K562 (cell line): ENCODE results near the gene RASGRP1. TPM values are rescaled to one million over a fixed set of nuclear protein-coding genes. Genes with fewer than 3 reads are reported as not detected.
A peak's percentile ranks its signal among the peaks of the same experiment; 100 is the strongest.

Source experiments
- ATAC-seq: fragments of 200-7000 bp; cut with Tn5 transposase; 3 replicates; pipeline ENCODE4 v1.9.1; 2020; ENCODE audit warnings: moderate library complexity
- BruUV-seq: library from RNA; stranded (reverse); fragments of 400-500 nt; replicated peaks from 2 replicates; lab custom pipeline; 2021; lab: Mats Ljungman, UMichigan
- CTCF ChIA-PET: fragments of 300-600 bp; formaldehyde crosslinking; extraction: SDS; loops from one replicate; lab custom pipeline; 2021; ENCODE audit warnings: low intra/inter-chr PET ratio; lab: Yijun Ruan, JAX
- POLR2A ChIA-PET: fragments of 300-600, 350-650 bp; sonication (Branson Sonifier 250); formaldehyde crosslinking; extraction: SDS; loops from one replicate; lab custom pipeline; 2021; ENCODE audit warnings: antibody characterized with exemption, inconsistent platforms; lab: Yijun Ruan, JAX
- DNase-seq, 4 experiments: peaks; one replicate each; pipeline versions ENCODE4 v3.0.0 to v3.0.0-alpha.2; 2011 to 2018; ENCODE audit warnings: low spot score in 3 of 4, mixed read lengths in 3 of 4; ENCODE audit errors: extremely low read depth in 1 of 4
- FAIRE-seq: peaks from 2 replicates; lab custom pipeline; 2011; peaks lifted over from hg19 to GRCh38; lab: Jason Lieb, UNC
- H2AFZ ChIP-seq: 2 replicates; pipeline ENCODE4 v1.6.0; 2011; ENCODE audit warnings: low read depth, low read length, control low read depth, inconsistent platforms
- H3K27ac ChIP-seq: fragments of 200-600 bp; 3 replicates; pipeline ENCODE4 v1.8.0; 2011; ENCODE audit warnings: low read depth, mild to moderate bottlenecking, control low read depth, inconsistent platforms, low read length, moderate library complexity, mixed read lengths; ENCODE audit errors: extremely low read depth
- H3K27me3 ChIP-seq, 2 experiments: fragments of 300-600 bp in 1 of 2; 2 replicates in 1 of 2; 3 replicates in 1 of 2; pipeline versions ENCODE4 v1.6.0 to v1.8.0; 2011; ENCODE audit warnings: inconsistent platforms in 2 of 2, low read length in 2 of 2, mild to moderate bottlenecking in 1 of 2, mixed read lengths in 1 of 2, moderate library complexity in 1 of 2; ENCODE audit not compliant: control insufficient read depth in 2 of 2, insufficient read depth in 2 of 2
- H3K36me3 ChIP-seq: fragments of 300-600 bp; 3 replicates; pipeline ENCODE4 v1.8.0; 2011; ENCODE audit warnings: mild to moderate bottlenecking, low read length, inconsistent platforms; ENCODE audit not compliant: control insufficient read depth, insufficient read depth
- H3K4me1 ChIP-seq, 2 experiments: fragments of 200-600 bp in 1 of 2; replicated peaks in 1 of 2; 2 replicates in 1 of 2; 3 replicates in 1 of 2; pipeline versions ENCODE4 v1.5.1 to v1.8.0; 2011; ENCODE audit warnings: inconsistent platforms in 2 of 2, low read length in 2 of 2, mild to moderate bottlenecking in 1 of 2, mixed read lengths in 1 of 2, moderate library complexity in 1 of 2; ENCODE audit not compliant: control insufficient read depth in 2 of 2, insufficient read depth in 2 of 2
- H3K4me2 ChIP-seq: 2 replicates; pipeline ENCODE4 v1.6.1; 2011; ENCODE audit warnings: low read length, control low read depth, inconsistent platforms, mixed read lengths; ENCODE audit not compliant: insufficient read depth
- H3K4me3 ChIP-seq: fragments of 200-600 bp; sonication (generic), shearing (Covaris generic); 2 replicates; pipeline ENCODE4 v1.5.1; 2016; ENCODE audit warnings: control low read depth, inconsistent platforms
- H3K79me2 ChIP-seq: fragments of 200-600 bp; 3 replicates; pipeline ENCODE4 v1.8.0; 2011; ENCODE audit warnings: low read length, inconsistent platforms; ENCODE audit not compliant: control insufficient read depth, insufficient read depth
- H3K9ac ChIP-seq, 2 experiments: 2 replicates each; pipeline versions ENCODE4 v1.6.0 to v1.6.1; 2011; ENCODE audit warnings: low read depth in 2 of 2, low read length in 2 of 2, control low read depth in 1 of 2, inconsistent platforms in 1 of 2, mild to moderate bottlenecking in 1 of 2, mixed read lengths in 1 of 2; ENCODE audit not compliant: insufficient read depth in 1 of 2
- H3K9me1 ChIP-seq: one replicate; pipeline ENCODE4 v1.6.0; 2011; ENCODE audit warnings: inconsistent platforms, mild to moderate bottlenecking, low read length, moderate library complexity; ENCODE audit not compliant: control insufficient read depth, insufficient read depth
- H3K9me3 ChIP-seq: replicated peaks from 2 replicates; pipeline ENCODE4 v1.5.1; 2011; ENCODE audit warnings: low read depth, low read length, inconsistent platforms; ENCODE audit not compliant: control insufficient read depth, insufficient read depth
- H4K20me1 ChIP-seq: replicated peaks from 2 replicates; pipeline ENCODE4 v1.6.1; 2011; ENCODE audit warnings: low read length, inconsistent platforms, mixed read lengths; ENCODE audit not compliant: control insufficient read depth, insufficient read depth
- C11orf30 ChIP-seq: fragments of 450-650 bp; IDR thresholded peaks from 2 replicates; pipeline ENCODE4 v1.6.1; 2016; ENCODE audit warnings: low read depth, mild to moderate bottlenecking
- CEBPB ChIP-seq: fragments of 450-650 bp; IDR thresholded peaks from 2 replicates; pipeline ENCODE4 v1.6.1; 2016; ENCODE audit warnings: missing genetic modification characterization, missing compliant biosample characterization
- CEBPG ChIP-seq, 3 experiments: fragments of 200-800 bp in 1 of 3; sonication (Bioruptor generic) in 1 of 3; sonication (generic) in 1 of 3; formaldehyde crosslinking in 1 of 3; IDR thresholded peaks in 2 of 3; conservative IDR thresholded peaks in 1 of 3; 2 replicates each; pipeline versions ENCODE4 v1.6.1 to v1.8.0; 2016 to 2022; ENCODE audit warnings: missing compliant biosample characterization in 2 of 3, missing genetic modification characterization in 2 of 3, mild to moderate bottlenecking in 1 of 3, missing genetic modification reagents in 1 of 3
- HEY1 ChIP-seq: fragments of 250-450 bp; sonication (Bioruptor Pico); IDR thresholded peaks from 2 replicates; pipeline ENCODE4 v1.5.0; 2020; ENCODE audit warnings: mild to moderate bottlenecking, moderate library complexity, borderline replicate concordance
- SP2 ChIP-seq: IDR thresholded peaks from 2 replicates; pipeline ENCODE4 v1.6.1; 2011; ENCODE audit warnings: mild to moderate bottlenecking, low read depth, low read length, moderate library complexity; ENCODE audit not compliant: poor library complexity, severe bottlenecking; ENCODE audit errors: extremely low read depth
- ZFP36 ChIP-seq: fragments of 150-350 bp; IDR thresholded peaks from 2 replicates; pipeline ENCODE4 v1.6.1; 2018; ENCODE audit warnings: low read length, low read depth; ENCODE audit not compliant: partially characterized antibody
- WGBS: fragments of 100-300 bp; shearing (Covaris generic); methylation state at CpG from one replicate; pipeline ENCODE4 v1.1.6; 2016; ENCODE audit warnings: low coverage, mixed read lengths; ENCODE audit not compliant: insufficient coverage; ENCODE audit errors: missing lambda C conversion rate; 5-methylcytosine and 5-hydroxymethylcytosine counted together
- in situ Hi-C: fragments of 300-500 bp; cut with MboI; formaldehyde crosslinking; loops from 4 replicates; pipeline ENCODE4 v1.15.0; 2018; ENCODE audit warnings: inconsistent platforms, mixed read lengths
- intact Hi-C: fragments of 100-400 bp; cut with micrococcal nuclease; formaldehyde crosslinking; loops from 2 replicates; pipeline ENCODE4 v1.14.2; 2022
- polyA plus RNA-seq, 8 experiments: library from polyadenylated mRNA; depleted of rRNA in 4 of 8; stranded (reverse) in 5 of 8; unstranded in 3 of 8; fragments of >200 nt; fragmentation: Nextera tagmentation in 2 of 8; fragmentation: Illumina TruSeq in 1 of 8; extraction: Ambion mirVana in 2 of 8; extraction: Trizol in 1 of 8; gene quantifications; 2 replicates each; pipeline versions ENCODE4 v1.2.1 to v1.2.3, GENCODE V29; 2011 to 2014; ENCODE audit warnings: inconsistent platforms in 1 of 8, missing spikeins in 1 of 8
- total RNA-seq, 7 experiments: library from RNA; depleted of rRNA in 6 of 7; stranded (reverse); fragments of >200 nt in 6 of 7; fragmentation: Illumina TruSeq in 2 of 7; extraction: Trizol in 2 of 7; gene quantifications; 2 replicates each; pipeline versions ENCODE4 v1.2.1 to v1.2.3, GENCODE V29; 2011 to 2021; ENCODE audit warnings: low replicate concordance in 1 of 7

RASGRP1 gene
- total and polyA plus RNA-seq, 9 of the 15 experiments (the other 6 are each of a cell fraction or from before 2014, with no cell fraction given): 0.14 to 0.72 (median 0.31) TPM

DNA sequence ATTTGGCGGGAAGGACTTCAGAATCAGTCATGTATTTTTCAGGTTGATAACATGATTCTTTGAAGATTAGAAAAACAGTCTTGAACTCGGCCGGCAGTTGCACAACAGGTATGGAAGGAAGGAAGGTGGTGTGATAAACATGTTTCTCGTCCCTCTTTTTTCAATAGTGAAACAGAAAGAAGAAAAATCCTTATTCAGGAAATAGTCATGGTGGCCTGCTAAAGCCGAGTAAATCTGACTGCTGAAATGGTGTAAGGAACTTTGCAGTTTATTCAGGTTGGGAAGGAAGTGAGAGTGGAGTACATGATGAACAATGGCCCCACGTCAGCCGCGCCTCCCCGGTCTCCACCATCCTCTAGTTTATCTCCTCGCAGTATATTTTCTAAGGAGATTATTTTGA, 6.7 kb downstream of the RASGRP1 start:
- intact Hi-C loops: no loop called here
- no peaks in the 10 kb centered on the region for H3K36me3 ChIP-seq
- H2AFZ ChIP-seq: peak overlapping the region; percentile 52; the same call in 1 of the 2 replicates
- H3K27ac ChIP-seq: no peak overlapping the region
- H3K9me3 ChIP-seq: no peaks in the 10 kb centered on the region
- no peak overlapping the region for H3K4me3 ChIP-seq
- H3K79me2 ChIP-seq: no peaks in the 10 kb centered on the region
- peaks cover 5 to 17% of the 10 kb centered on the region in 2 experiments; a peak in 3 of 5 replicates for H3K27me3 ChIP-seq
- TF ChIP-seq C11orf30: no peak
- no peak for TF ChIP-seq CEBPG (CRISPR knock-in tag; IDR thresholded peaks at IDR 0.05)
- peak; percentile 22 to 25; a peak in 1 of 4 replicates for TF ChIP-seq CEBPG (tag; conservative IDR thresholded peaks at IDR 0.05 in 1 of 2, IDR thresholded peaks at IDR 0.05 in 1 of 2)
- TF ChIP-seq CEBPB (tag): peak; percentile 85
- no peaks in the 10 kb centered on the region for H4K20me1 ChIP-seq
- no peak for ATAC-seq
- 18% methylated on average over 10 of the region's 10 CpGs for WGBS
- no peak overlapping the region for H3K4me2 ChIP-seq
- ChIA-PET CTCF (no interaction called here), POLR2A (interaction anchor here (0.7 kb wide), 1 partner anchor 1955 kb away, joined by 3 read pairs; no protein-coding TSS in a partner anchor)
- peak; percentile 15 for FAIRE-seq
- no peak overlapping the region for H3K9ac ChIP-seq
- BruUV-seq: no TSS peak
- DNase-seq: no peak
- no peaks in the 10 kb centered on the region for H3K9me1 ChIP-seq
- peaks cover 0 to 5% of the 10 kb centered on the region in 2 experiments; a peak in 1 of 5 replicates for H3K4me1 ChIP-seq
- in situ Hi-C loops: no loop called here

- Histone ChIP-seq H3K4me3 (no peak overlapping the region), H3K9me1 (no peaks in the 10 kb centered on the region), H3K9me3 (no peaks in the 10 kb centered on the region), H3K36me3 (no peaks in the 10 kb centered on the region), H4K20me1 (no peaks in the 10 kb centered on the region), H3K79me2 (no peaks in the 10 kb centered on the region), H3K4me1 (peaks cover 0 to 5% of the 10 kb centered on the region in 2 experiments; a peak in 1 of 5 replicates), H3K27ac (no peak overlapping the region), H3K4me2 (no peak overlapping the region), H2AFZ (no peak overlapping the region), H3K9ac (no peak overlapping the region), H3K27me3 (peaks cover 5 to 17% of the 10 kb centered on the region in 2 experiments; a peak in 3 of 5 replicates)
- ChIA-PET CTCF (no interaction called here), POLR2A (no interaction called here)
- in situ Hi-C loops: no loop called here
- DNase-seq (no peak), ATAC-seq (no peak), FAIRE-seq (no peak)
- WGBS: 18% methylated on average over 5 of the region's 5 CpGs
- intact Hi-C loops: no loop called here
- BruUV-seq: no TSS peak
- TF ChIP-seq SP2: no peak
- no peak for TF ChIP-seq ZFP36
- no peak for TF ChIP-seq HEY1 (CRISPR knock-in tag)
Measured at GRCh38 chr15:38555686-38556334, 8.8 kb downstream of the RASGRP1 start.
